Vagina (tissue), 2 donors: Measurements from ENCODE around the gene ZYG11A. TPM values are rescaled to one million over a fixed set of nuclear protein-coding genes. Genes with fewer than 3 reads are reported as not detected.

Experiments
- DNase-seq, 2 donors: peaks; one replicate each; pipeline ENCODE4 v3.0.0-alpha.2; 2017; ENCODE audit errors: extremely low spot score in 2 of 2
- H3K27ac ChIP-seq: fragments of 200-600 bp; sonication (generic); one replicate; pipeline ENCODE4 v1.5.1; 2019
- H3K27me3 ChIP-seq: fragments of 200-600 bp; sonication (generic); one replicate; pipeline ENCODE4 v1.5.1; 2019
- H3K36me3 ChIP-seq, 2 donors: fragments of 200-600 bp; sonication (generic); one replicate each; pipeline ENCODE4 v1.5.1; 2017 to 2019
- H3K4me1 ChIP-seq: fragments of 200-600 bp; sonication (generic); one replicate; pipeline ENCODE4 v1.5.1; 2019
- H3K4me3 ChIP-seq, 2 donors: fragments of 200-600 bp; sonication (generic); 1 replicate in 1 of 2; 2 replicates in 1 of 2; pipeline ENCODE4 v1.5.1; 2016 to 2019
- H3K9me3 ChIP-seq: fragments of 200-600 bp; sonication (generic); one replicate; pipeline ENCODE4 v1.5.1; 2019
- POLR2A ChIP-seq, 2 donors: fragments of 450-650 bp; IDR thresholded peaks; one replicate each; pipeline ENCODE4 v1.6.1; 2017; ENCODE audit warnings: antibody characterized with exemption in 2 of 2, mild to moderate bottlenecking in 2 of 2, moderate library complexity in 2 of 2
- POLR2AphosphoS5 ChIP-seq, 2 donors: sonication (generic); formaldehyde crosslinking; IDR thresholded peaks; one replicate each; pipeline ENCODE4 v1.9.0; 2017; ENCODE audit warnings: antibody characterized with exemption in 2 of 2, mild to moderate bottlenecking in 2 of 2, low read depth in 1 of 2; ENCODE audit not compliant: insufficient read depth in 1 of 2
- intact Hi-C: fragments of 100-400 bp; cut with DNase I; formaldehyde crosslinking; loops from one replicate; pipeline ENCODE4 v1.15.1; 2023
- total RNA-seq: library from RNA; depleted of rRNA; stranded (reverse); fragments of >200 nt; gene quantifications from one replicate; pipeline ENCODE4 v1.2.3, GENCODE V29; 2016
- TF ChIP-seq, protein P1 (sequence below), 3 experiments: fragments of 450-650 bp in 2 of 3; fragments of 200-600 bp in 1 of 3; sonication (generic) in 1 of 3; IDR thresholded peaks; one replicate each; pipeline ENCODE4 v1.5.1; 2017 to 2019; ENCODE audit warnings: antibody characterized with exemption in 3 of 3, mild to moderate bottlenecking in 2 of 3, moderate library complexity in 2 of 3

ZYG11A gene
- total RNA-seq, 1 donor from 2014 or later: 0.74 TPM

DNA sequence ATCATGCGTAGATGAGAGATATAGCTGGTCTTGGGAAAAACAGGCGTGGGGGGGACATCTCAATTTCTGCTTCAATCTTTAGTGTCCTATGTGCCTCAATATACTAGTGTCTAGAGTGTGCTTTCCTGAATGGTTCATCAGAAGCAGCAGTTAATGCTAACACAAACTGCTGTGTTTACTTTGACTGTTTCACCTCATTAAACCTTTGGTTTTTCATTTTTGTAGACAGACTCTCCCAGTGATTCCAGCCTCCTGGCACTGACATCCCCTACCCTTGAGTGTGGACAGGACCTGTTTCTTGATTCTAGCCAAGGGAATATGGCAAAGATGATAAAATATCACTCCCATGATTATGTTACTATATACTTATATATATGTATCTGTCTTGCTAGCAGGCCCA, 37.6 kb downstream of the ZYG11A start:
- Histone ChIP-seq H3K4me3 (no peak overlapping the region), H3K9me3 (no peaks in the 10 kb centered on the region), H3K36me3 (no peaks in the 10 kb centered on the region), H3K27ac (no peak overlapping the region), H3K4me1 (no peaks in the 10 kb centered on the region), H3K27me3 (no peaks in the 10 kb centered on the region)
- no peak for DNase-seq
- intact Hi-C loops: no loop called here
- TF ChIP-seq POLR2AphosphoS5 (IDR thresholded peaks at IDR 0.05; ENCODE audit: insufficient read depth in 1 of 2, low read depth in 1 of 2): no peak
- no peak for TF ChIP-seq POLR2A (IDR thresholded peaks at IDR 0.05)
- TF ChIP-seq, protein P1, sequence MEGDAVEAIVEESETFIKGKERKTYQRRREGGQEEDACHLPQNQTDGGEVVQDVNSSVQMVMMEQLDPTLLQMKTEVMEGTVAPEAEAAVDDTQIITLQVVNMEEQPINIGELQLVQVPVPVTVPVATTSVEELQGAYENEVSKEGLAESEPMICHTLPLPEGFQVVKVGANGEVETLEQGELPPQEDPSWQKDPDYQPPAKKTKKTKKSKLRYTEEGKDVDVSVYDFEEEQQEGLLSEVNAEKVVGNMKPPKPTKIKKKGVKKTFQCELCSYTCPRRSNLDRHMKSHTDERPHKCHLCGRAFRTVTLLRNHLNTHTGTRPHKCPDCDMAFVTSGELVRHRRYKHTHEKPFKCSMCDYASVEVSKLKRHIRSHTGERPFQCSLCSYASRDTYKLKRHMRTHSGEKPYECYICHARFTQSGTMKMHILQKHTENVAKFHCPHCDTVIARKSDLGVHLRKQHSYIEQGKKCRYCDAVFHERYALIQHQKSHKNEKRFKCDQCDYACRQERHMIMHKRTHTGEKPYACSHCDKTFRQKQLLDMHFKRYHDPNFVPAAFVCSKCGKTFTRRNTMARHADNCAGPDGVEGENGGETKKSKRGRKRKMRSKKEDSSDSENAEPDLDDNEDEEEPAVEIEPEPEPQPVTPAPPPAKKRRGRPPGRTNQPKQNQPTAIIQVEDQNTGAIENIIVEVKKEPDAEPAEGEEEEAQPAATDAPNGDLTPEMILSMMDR (IDR thresholded peaks at IDR 0.05): no peak

GRCh38 chr1:52887483-52887882, 44.9 kb downstream of the ZYG11A start:
- no peaks in the 10 kb centered on the region for H3K36me3 ChIP-seq
- H3K9me3 ChIP-seq: no peaks in the 10 kb centered on the region
- DNase-seq: no peak
- no peak overlapping the region for H3K27ac ChIP-seq
- intact Hi-C loops: no loop called here
- no peak overlapping the region for H3K4me3 ChIP-seq
- no peaks in the 10 kb centered on the region for H3K4me1 ChIP-seq
- TF ChIP-seq POLR2A (IDR thresholded peaks at IDR 0.05): no peak
- no peak for TF ChIP-seq POLR2AphosphoS5 (IDR thresholded peaks at IDR 0.05; ENCODE audit: insufficient read depth in 1 of 2, low read depth in 1 of 2)
- TF ChIP-seq, protein P1 (IDR thresholded peaks at IDR 0.05): no peak
- no peaks in the 10 kb centered on the region for H3K27me3 ChIP-seq

DNA sequence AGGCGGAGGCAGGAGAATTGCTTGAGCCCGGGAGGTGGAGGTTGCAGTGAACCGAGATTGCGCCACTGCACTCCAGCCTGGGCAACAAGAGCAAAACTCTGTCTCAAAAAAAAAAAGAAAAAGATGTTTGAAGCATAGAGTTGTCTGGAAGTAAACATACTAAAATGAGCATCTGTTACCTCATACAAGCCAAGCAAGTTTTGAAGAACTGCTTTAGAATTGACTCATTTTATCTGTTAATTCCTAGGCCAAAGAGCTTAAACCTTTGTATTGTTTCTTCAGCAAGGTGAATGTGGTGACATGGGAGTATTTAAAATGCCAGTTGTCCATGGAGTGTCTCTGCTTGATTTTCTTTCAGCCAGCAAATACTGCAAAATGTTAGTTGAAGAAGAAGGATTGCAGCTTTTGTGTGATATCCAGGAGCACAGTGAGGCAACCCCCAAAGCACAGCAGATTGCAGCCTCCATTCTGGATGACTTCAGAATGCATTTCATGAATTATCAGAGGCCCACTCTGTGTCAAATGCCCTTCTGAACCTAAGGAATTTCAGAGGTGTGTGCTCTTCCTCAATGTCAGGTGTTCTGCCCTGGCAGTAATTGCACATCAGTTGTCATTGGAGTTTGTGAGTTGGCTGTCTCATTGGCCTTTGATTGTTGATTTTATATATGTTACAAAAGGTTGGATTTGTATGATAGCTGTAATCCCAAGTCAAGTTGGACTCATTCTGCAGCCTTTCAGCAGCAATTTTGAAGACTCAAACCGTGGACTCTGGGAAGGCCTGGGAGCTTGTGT, 50.1 kb downstream of the ZYG11A start:
- no peak overlapping the region for H3K4me3 ChIP-seq
- no peak overlapping the region for H3K27ac ChIP-seq
- no peaks in the 10 kb centered on the region for H3K27me3 ChIP-seq
- H3K36me3 ChIP-seq: peaks cover 0 to 5% of the 10 kb centered on the region in 2 donors
- DNase-seq: no peak
- no peaks in the 10 kb centered on the region for H3K4me1 ChIP-seq
- TF ChIP-seq, protein P1 (IDR thresholded peaks at IDR 0.05): no peak
- TF ChIP-seq POLR2AphosphoS5 (IDR thresholded peaks at IDR 0.05; ENCODE audit: insufficient read depth in 1 of 2, low read depth in 1 of 2) (no peak), POLR2A (IDR thresholded peaks at IDR 0.05) (no peak)
- intact Hi-C loops: no loop called here
- no peaks in the 10 kb centered on the region for H3K9me3 ChIP-seq

GRCh38 chr1:52899445-52899894, 56.9 kb downstream of the ZYG11A start:
- H3K4me3 ChIP-seq: no peak overlapping the region
- no peaks in the 10 kb centered on the region for H3K27me3 ChIP-seq
- no peaks in the 10 kb centered on the region for H3K4me1 ChIP-seq
- intact Hi-C loops: no loop called here
- no peaks in the 10 kb centered on the region for H3K9me3 ChIP-seq
- H3K27ac ChIP-seq: no peak overlapping the region
- H3K36me3 ChIP-seq: peaks cover 0 to 5% of the 10 kb centered on the region in 2 donors
- TF ChIP-seq, protein P1 (IDR thresholded peaks at IDR 0.05): no peak
- TF ChIP-seq POLR2AphosphoS5 (IDR thresholded peaks at IDR 0.05; ENCODE audit: insufficient read depth in 1 of 2, low read depth in 1 of 2): no peak
- TF ChIP-seq POLR2A (IDR thresholded peaks at IDR 0.05): no peak
- DNase-seq: no peak

DNA sequence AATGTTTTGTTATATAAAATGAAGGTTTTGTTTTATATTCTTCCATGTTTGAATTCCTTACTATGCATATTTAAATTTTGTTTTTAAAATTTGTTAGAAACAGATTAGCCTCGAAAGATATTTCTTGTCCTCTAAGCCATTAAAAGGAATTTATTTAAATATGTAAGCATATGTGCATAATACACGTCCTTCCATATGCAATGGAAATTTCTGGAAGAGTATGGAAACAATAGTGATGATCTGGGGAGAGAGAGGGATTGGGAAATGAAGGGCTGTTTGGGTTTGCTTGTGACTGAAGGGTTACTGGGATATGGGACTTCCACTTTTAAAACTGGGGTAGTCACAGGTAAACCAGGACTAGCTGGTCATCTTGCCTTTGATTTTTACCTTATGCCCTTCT, 57.8 kb downstream of the ZYG11A start:
- DNase-seq: no peak
- Histone ChIP-seq H3K9me3 (no peaks in the 10 kb centered on the region), H3K27ac (no peak overlapping the region), H3K36me3 (peaks cover 0 to 5% of the 10 kb centered on the region in 2 donors), H3K4me3 (no peak overlapping the region), H3K4me1 (no peaks in the 10 kb centered on the region), H3K27me3 (no peaks in the 10 kb centered on the region)
- intact Hi-C loops: loop anchor here (10.0 kb wide), 1 partner anchor 284 kb away; no protein-coding TSS in a partner anchor
- no peak for TF ChIP-seq POLR2AphosphoS5 (IDR thresholded peaks at IDR 0.05; ENCODE audit: insufficient read depth in 1 of 2, low read depth in 1 of 2)
- no peak for TF ChIP-seq POLR2A (IDR thresholded peaks at IDR 0.05)
- TF ChIP-seq, protein P1 (IDR thresholded peaks at IDR 0.05): no peak
